Cortex of kidney (tissue), 1 donor: ENCODE measurements around the gene FUT7.
"Not testable (repeated sequence)": the region's sequence is repeated elsewhere in the genome, so short reads cannot be mapped to it uniquely, and the experiment has no call there.

Experiments
- DNase-seq: peaks from one replicate; lab custom pipeline; 2025; lab: John Stamatoyannopoulos, UW

Gene FUT7

GRCh38 chr9:137066096-137066861, 34.4 kb upstream of the FUT7 start:
- no peak for DNase-seq

GRCh38 chr9:137065336-137065967, 33.6 kb upstream of the FUT7 start:
- DNase-seq = no peak

- no peak for DNase-seq
Observed at GRCh38 chr9:137064880-137065164, 32.9 kb upstream of the FUT7 start.

- DNase-seq = no peak
Observed at GRCh38 chr9:137064027-137064879, 32.4 kb upstream of the FUT7 start.

- DNase-seq = no peak
Observed at GRCh38 chr9:137063311-137064026, 31.6 kb upstream of the FUT7 start.

- not testable (repeated sequence) for DNase-seq
Observed at GRCh38 chr9:137062798-137063197, 30.9 kb upstream of the FUT7 start.

GRCh38 chr9:137062384-137062783, 30.5 kb upstream of the FUT7 start:
- DNase-seq = no peak

GRCh38 chr9:137058521-137059234, 26.8 kb upstream of the FUT7 start:
- DNase-seq = no peak

- no peak for DNase-seq
Observed at GRCh38 chr9:137057545-137057944, 25.7 kb upstream of the FUT7 start.

GRCh38 chr9:137056739-137057415, 25.0 kb upstream of the FUT7 start:
- DNase-seq = no peak

- no peak for DNase-seq
Observed at GRCh38 chr9:137055385-137056364, 23.8 kb upstream of the FUT7 start.

GRCh38 chr9:137054932-137055384, 23.1 kb upstream of the FUT7 start:
- DNase-seq = no peak

GRCh38 chr9:137053944-137054931, 22.4 kb upstream of the FUT7 start, which contains the start of gene ENTPD2:
TSS of gene ENTPD2 (minus strand) at chr9:137054061. CDS start at chr9:137053997, 64 bp downstream.
- no peak for DNase-seq

- no peak for DNase-seq
Observed at GRCh38 chr9:137052998-137053943, 21.4 kb upstream of the FUT7 start.

- DNase-seq = no peak
Observed at GRCh38 chr9:137052293-137052692, 20.4 kb upstream of the FUT7 start.

GRCh38 chr9:137051145-137051724, 19.3 kb upstream of the FUT7 start:
- DNase-seq = no peak

- DNase-seq = no peak
Observed at GRCh38 chr9:137050570-137050969, 18.7 kb upstream of the FUT7 start.
